Activated CD4-positive, alpha-beta T cell treated with anti-CD3 and anti-CD28 coated beads for 36 hours (primary cell): ENCODE results near the gene SPOCK1. TPM values are rescaled to one million over a fixed set of nuclear protein-coding genes. Genes with fewer than 3 reads are reported as not detected.

Experiments
- ATAC-seq: fragments of 200-7000 bp; cut with Tn5 transposase; one replicate; pipeline ENCODE4 v1.10.0; 2021; ENCODE audit warnings: mild to moderate bottlenecking, moderate library complexity
- CTCF ChIA-PET: fragments of 350-600 bp; sonication (Branson Sonifier 250); formaldehyde crosslinking; loops from one replicate; lab custom pipeline; 2021; ENCODE audit warnings: antibody characterized with exemption; lab: Charles Lee
- POLR2A ChIA-PET: fragments of 350-600 bp; sonication (Branson Sonifier 250); formaldehyde crosslinking; loops from one replicate; lab custom pipeline; 2021; ENCODE audit warnings: antibody characterized with exemption, inconsistent platforms; lab: Charles Lee
- DNase-seq: peaks from one replicate; pipeline ENCODE4 v3.0.0-alpha.2; 2020
- H3K27ac Mint-ChIP-seq: one replicate; pipeline ENCODE4 v1.8.0; 2021; ENCODE audit warnings: mixed read lengths
- H3K27me3 Mint-ChIP-seq: one replicate; pipeline ENCODE4 v1.8.0; 2021; ENCODE audit warnings: mixed read lengths
- H3K36me3 Mint-ChIP-seq: one replicate; pipeline ENCODE4 v1.8.0; 2021; ENCODE audit warnings: low read depth, mixed read lengths
- H3K4me1 Mint-ChIP-seq: one replicate; pipeline ENCODE4 v1.8.0; 2021; ENCODE audit warnings: mixed read lengths
- H3K4me3 Mint-ChIP-seq: one replicate; pipeline ENCODE4 v1.8.0; 2021; ENCODE audit warnings: mild to moderate bottlenecking, moderate library complexity, mixed read lengths
- H3K9me3 Mint-ChIP-seq: one replicate; pipeline ENCODE4 v1.8.0; 2021; ENCODE audit warnings: low read depth, mixed read lengths
- intact Hi-C, 2 experiments: fragments of 100-400 bp; cut with DNase I in 1 of 2; cut with micrococcal nuclease in 1 of 2; formaldehyde crosslinking; loops; one replicate each; pipeline versions ENCODE4 v1.14.2 to v1.15.1; 2022 to 2024; cut with DNase I, micrococcal nuclease
- total RNA-seq, 2 experiments: library from RNA; stranded (reverse); gene quantifications; one replicate each; pipeline ENCODE4 v1.2.3, GENCODE V29; 2021

Gene SPOCK1
- total RNA-seq, 2 experiments from 2014 or later, result not detected

- intact Hi-C loops, result no loop called here
Measured at GRCh38 chr5:137355708-137356107, 143.4 kb downstream of the SPOCK1 start.

GRCh38 chr5:137352095-137352494 lies 147.0 kb downstream of the SPOCK1 start:
- H3K4me3 Mint-ChIP-seq, result no peak overlapping the region
- no peak for DNase-seq
- no peak for ATAC-seq
- H3K27me3 Mint-ChIP-seq, result peaks cover 11% of the 10 kb centered on the region
- no peaks in the 10 kb centered on the region for H3K9me3 Mint-ChIP-seq
- CTCF ChIA-PET, result interaction anchor here (0.9 kb wide), 1 partner anchor 9 kb away, joined by 3 read pairs; no protein-coding TSS in a partner anchor
- intact Hi-C loops, result no loop called here
- H3K36me3 Mint-ChIP-seq, result no peaks in the 10 kb centered on the region
- H3K4me1 Mint-ChIP-seq, result no peaks in the 10 kb centered on the region
- POLR2A ChIA-PET, result no interaction called here
- H3K27ac Mint-ChIP-seq, result no peak overlapping the region

More at GRCh38 chr5:137355708-137356107, 143.4 kb downstream of the SPOCK1 start:
- H3K9me3 Mint-ChIP-seq, result no peaks in the 10 kb centered on the region
- no peak overlapping the region for H3K27ac Mint-ChIP-seq
- peaks cover 18% of the 10 kb centered on the region for H3K27me3 Mint-ChIP-seq
- H3K36me3 Mint-ChIP-seq, result no peaks in the 10 kb centered on the region
- DNase-seq (no peak), ATAC-seq (no peak)
- H3K4me1 Mint-ChIP-seq, result no peaks in the 10 kb centered on the region
- no peak overlapping the region for H3K4me3 Mint-ChIP-seq
- CTCF ChIA-PET, result no interaction called here
- POLR2A ChIA-PET, result no interaction called here

- Mint-ChIP-seq H3K4me3 (no peak overlapping the region), H3K4me1 (no peaks in the 10 kb centered on the region), H3K36me3 (no peaks in the 10 kb centered on the region), H3K9me3 (no peaks in the 10 kb centered on the region), H3K27me3 (peaks cover 5% of the 10 kb centered on the region), H3K27ac (no peak overlapping the region)
- POLR2A ChIA-PET, result no interaction called here
- intact Hi-C loops, result no loop called here
- ATAC-seq (no peak), DNase-seq (no peak)
- CTCF ChIA-PET, result no interaction called here
Measured at GRCh38 chr5:137350791-137351190, 148.3 kb downstream of the SPOCK1 start.

- ATAC-seq, result no peak
- ChIA-PET CTCF (no interaction called here), POLR2A (no interaction called here)
- Mint-ChIP-seq H3K27me3 (peaks cover 3% of the 10 kb centered on the region), H3K4me1 (no peaks in the 10 kb centered on the region), H3K9me3 (no peaks in the 10 kb centered on the region), H3K4me3 (no peak overlapping the region), H3K36me3 (no peaks in the 10 kb centered on the region), H3K27ac (no peak overlapping the region)
- DNase-seq, result no peak
- intact Hi-C loops, result no loop called here
Measured at GRCh38 chr5:137348759-137349158, 150.4 kb downstream of the SPOCK1 start.

- Mint-ChIP-seq H3K27me3 (peaks cover 3% of the 10 kb centered on the region), H3K4me1 (no peaks in the 10 kb centered on the region), H3K4me3 (no peak overlapping the region), H3K9me3 (no peaks in the 10 kb centered on the region), H3K27ac (no peak overlapping the region), H3K36me3 (no peaks in the 10 kb centered on the region)
- POLR2A ChIA-PET, result no interaction called here
- CTCF ChIA-PET, result no interaction called here
- intact Hi-C loops, result no loop called here
- DNase-seq (no peak), ATAC-seq (no peak)
Measured at GRCh38 chr5:137347865-137348264, 151.3 kb downstream of the SPOCK1 start.

GRCh38 chr5:137346281-137346680 lies 152.8 kb downstream of the SPOCK1 start:
- H3K4me3 Mint-ChIP-seq, result no peak overlapping the region
- intact Hi-C loops, result no loop called here
- H3K27me3 Mint-ChIP-seq, result peaks cover 3% of the 10 kb centered on the region
- no peaks in the 10 kb centered on the region for H3K36me3 Mint-ChIP-seq
- no peaks in the 10 kb centered on the region for H3K4me1 Mint-ChIP-seq
- H3K9me3 Mint-ChIP-seq, result no peaks in the 10 kb centered on the region
- no peak for DNase-seq
- CTCF ChIA-PET, result interaction anchor here (1.0 to 2.8 kb wide), 4 partner anchors 26 to 150 kb away, joined by 3 to 15 read pairs (median 4); no protein-coding TSS in a partner anchor
- POLR2A ChIA-PET, result no interaction called here
- no peak for ATAC-seq
- H3K27ac Mint-ChIP-seq, result no peak overlapping the region

GRCh38 chr5:137345396-137345795 lies 153.7 kb downstream of the SPOCK1 start:
- H3K27me3 Mint-ChIP-seq, result no peaks in the 10 kb centered on the region

GRCh38 chr5:137344723-137345322 lies 154.3 kb downstream of the SPOCK1 start:
- no peak overlapping the region for H3K4me3 Mint-ChIP-seq
- CTCF ChIA-PET, result interaction anchor here (0.5 to 2.8 kb wide), 16 partner anchors 12 to 177 kb away, joined by 3 to 15 read pairs (median 3); partner anchors contain the start of gene SPOCK1
- no peak overlapping the region for H3K27ac Mint-ChIP-seq
- POLR2A ChIA-PET, result no interaction called here
- intact Hi-C loops, result loop anchor here (1.0 kb wide), 1 partner anchor 154 kb away; the partner anchor contains the start of gene SPOCK1 (in 2 of the 2)
- no peaks in the 10 kb centered on the region for H3K36me3 Mint-ChIP-seq
- ATAC-seq (no peak), DNase-seq (peak; percentile 53)
- no peaks in the 10 kb centered on the region for H3K4me1 Mint-ChIP-seq
- H3K9me3 Mint-ChIP-seq, result no peaks in the 10 kb centered on the region
- no peaks in the 10 kb centered on the region for H3K27me3 Mint-ChIP-seq

More at GRCh38 chr5:137345396-137345795, 153.7 kb downstream of the SPOCK1 start:
- ChIA-PET POLR2A (no interaction called here), CTCF (interaction anchor here (0.5 to 2.8 kb wide), 17 partner anchors 11 to 176 kb away, joined by 3 to 15 read pairs (median 3); partner anchors contain the start of gene SPOCK1)
- DNase-seq (no peak), ATAC-seq (no peak)
- Mint-ChIP-seq H3K4me1 (no peaks in the 10 kb centered on the region), H3K27ac (no peak overlapping the region), H3K9me3 (no peaks in the 10 kb centered on the region), H3K4me3 (no peak overlapping the region), H3K36me3 (no peaks in the 10 kb centered on the region)
- intact Hi-C loops, result no loop called here

GRCh38 chr5:137344021-137344420 lies 155.1 kb downstream of the SPOCK1 start:
- H3K27ac Mint-ChIP-seq, result no peak overlapping the region
- ChIA-PET CTCF (no interaction called here), POLR2A (no interaction called here)
- no peaks in the 10 kb centered on the region for H3K4me1 Mint-ChIP-seq
- H3K27me3 Mint-ChIP-seq, result no peaks in the 10 kb centered on the region
- H3K9me3 Mint-ChIP-seq, result no peaks in the 10 kb centered on the region
- intact Hi-C loops, result loop anchor here (1.0 kb wide), 1 partner anchor 155 kb away; the partner anchor contains the start of gene SPOCK1 (in 2 of the 2)
- H3K4me3 Mint-ChIP-seq, result no peak overlapping the region
- ATAC-seq, result no peak
- H3K36me3 Mint-ChIP-seq, result no peaks in the 10 kb centered on the region
- DNase-seq, result no peak

GRCh38 chr5:137342764-137343163 lies 156.4 kb downstream of the SPOCK1 start:
- Mint-ChIP-seq H3K27ac (no peak overlapping the region), H3K36me3 (no peaks in the 10 kb centered on the region), H3K27me3 (no peaks in the 10 kb centered on the region), H3K4me1 (no peaks in the 10 kb centered on the region), H3K9me3 (no peaks in the 10 kb centered on the region), H3K4me3 (no peak overlapping the region)
- POLR2A ChIA-PET, result no interaction called here
- DNase-seq (no peak), ATAC-seq (no peak)
- CTCF ChIA-PET, result interaction anchor here (1.3 kb wide), 1 partner anchor 9 kb away, joined by 3 read pairs; no protein-coding TSS in a partner anchor
- intact Hi-C loops, result no loop called here

GRCh38 chr5:137341831-137342230 lies 157.3 kb downstream of the SPOCK1 start:
- ATAC-seq (no peak), DNase-seq (no peak)
- intact Hi-C loops, result no loop called here
- no peaks in the 10 kb centered on the region for H3K27me3 Mint-ChIP-seq
- no peaks in the 10 kb centered on the region for H3K4me1 Mint-ChIP-seq
- no peaks in the 10 kb centered on the region for H3K36me3 Mint-ChIP-seq
- H3K4me3 Mint-ChIP-seq, result no peak overlapping the region
- H3K27ac Mint-ChIP-seq, result no peak overlapping the region
- ChIA-PET CTCF (no interaction called here), POLR2A (no interaction called here)
- H3K9me3 Mint-ChIP-seq, result no peaks in the 10 kb centered on the region

GRCh38 chr5:137340881-137341280 lies 158.2 kb downstream of the SPOCK1 start:
- POLR2A ChIA-PET, result no interaction called here
- no peak for ATAC-seq
- no peaks in the 10 kb centered on the region for H3K9me3 Mint-ChIP-seq
- CTCF ChIA-PET, result no interaction called here
- no peak overlapping the region for H3K4me3 Mint-ChIP-seq
- no peak overlapping the region for H3K27ac Mint-ChIP-seq
- intact Hi-C loops, result no loop called here
- no peaks in the 10 kb centered on the region for H3K4me1 Mint-ChIP-seq
- no peaks in the 10 kb centered on the region for H3K36me3 Mint-ChIP-seq
- H3K27me3 Mint-ChIP-seq, result no peaks in the 10 kb centered on the region
- no peak for DNase-seq
